HG02973 (cell line): ENCODE measurements around the gene SNRPB2.

Source experiments
- ATAC-seq: cut with Tn5 transposase; IDR thresholded peaks from one replicate; pipeline ENCODE4 v1.9.1; 2021; ENCODE audit warnings: moderate library complexity; ENCODE audit not compliant: unreplicated experiment

SNRPB2 gene

DNA sequence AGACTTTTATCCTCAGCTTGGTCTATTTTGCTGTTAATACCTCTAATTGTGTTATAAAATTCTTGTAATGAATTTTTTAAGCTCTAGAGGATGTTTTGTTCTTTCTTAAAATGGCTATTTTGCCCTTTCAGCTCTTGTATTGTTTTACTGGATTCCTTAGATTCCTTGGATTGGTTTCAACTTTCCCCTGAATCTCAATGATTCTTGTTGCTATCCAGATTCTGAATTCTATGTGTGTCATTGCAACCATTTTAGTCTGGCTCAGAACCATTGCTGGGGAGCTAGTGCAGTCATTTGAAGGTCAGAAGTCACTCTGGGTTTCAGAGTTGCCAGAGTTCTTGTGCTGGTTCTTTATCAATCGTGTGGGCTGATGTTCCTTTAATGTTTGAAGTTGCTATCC is 55.4 kb downstream of the SNRPB2 start:
- no peak for ATAC-seq
